Activated CD4-positive, alpha-beta T cell treated with anti-CD3 and anti-CD28 coated beads, Interleukin-2, amount 50 U/mL, for 16 hours (primary cell): ENCODE data around the gene SLC6A6.

ENCODE experiments used
- DNase-seq: peaks from one replicate; pipeline ENCODE4 v3.0.0-alpha.2; 2020

Gene SLC6A6

DNA sequence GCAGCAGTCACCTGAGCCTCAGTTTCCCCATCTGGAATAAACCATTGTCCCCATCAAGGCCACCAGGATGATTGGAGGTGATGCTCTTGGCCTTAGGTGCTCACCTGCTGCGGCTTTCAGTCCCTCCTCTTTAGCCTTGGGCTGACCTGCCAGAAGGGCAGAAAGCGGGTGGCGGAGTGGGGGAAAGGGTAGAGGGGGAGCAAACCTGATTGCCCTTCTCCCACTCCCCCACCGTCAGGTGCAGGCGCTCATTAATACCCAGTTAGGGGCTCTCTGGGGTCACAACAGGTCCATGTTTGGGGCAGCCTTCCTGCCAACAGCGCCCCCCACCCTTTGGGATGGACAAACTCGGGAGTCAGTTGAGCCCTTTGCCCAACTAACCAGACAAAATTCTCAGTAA lies 87.2 kb downstream of the SLC6A6 start:
- no peak for DNase-seq

DNA sequence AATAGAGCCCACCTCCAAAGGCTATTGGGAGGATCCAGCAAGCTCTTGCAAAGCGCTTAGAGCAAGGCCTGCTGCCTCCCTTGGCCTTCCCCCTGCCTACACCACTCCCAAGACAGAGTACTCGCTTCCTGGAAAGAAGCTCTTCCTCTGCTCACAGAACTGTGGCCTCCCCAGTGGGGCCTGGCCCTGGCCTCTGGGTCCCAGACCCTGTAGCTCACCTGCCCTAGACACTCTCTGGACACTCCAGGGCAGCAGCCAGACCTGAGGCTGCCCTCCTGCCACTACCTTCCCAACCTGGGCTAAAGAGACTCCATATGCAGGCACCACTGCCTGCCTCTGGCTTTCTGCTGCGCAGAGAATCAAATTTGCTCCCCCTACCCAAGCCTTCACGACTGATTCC lies 87.8 kb downstream of the SLC6A6 start:
- no peak for DNase-seq

DNA sequence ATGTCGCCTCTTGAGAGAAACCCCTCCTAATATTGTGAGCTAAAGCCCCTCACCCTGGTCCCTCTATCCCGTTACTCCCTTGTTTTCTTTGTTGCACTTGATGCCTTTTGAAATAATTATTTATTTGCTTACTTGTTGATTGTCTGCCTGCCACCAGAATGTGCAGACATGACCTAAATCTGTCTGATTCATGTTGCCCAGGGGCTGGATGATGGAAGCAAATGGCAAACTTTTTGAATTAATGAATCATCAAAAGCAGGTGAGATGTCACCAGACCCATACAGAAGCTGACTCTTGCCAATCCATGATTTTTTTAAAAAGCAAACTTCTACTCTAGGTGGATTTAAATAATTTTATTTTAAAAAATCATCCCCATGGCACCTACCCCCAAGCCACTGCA lies 88.4 kb downstream of the SLC6A6 start:
- DNase-seq, result no peak

DNA sequence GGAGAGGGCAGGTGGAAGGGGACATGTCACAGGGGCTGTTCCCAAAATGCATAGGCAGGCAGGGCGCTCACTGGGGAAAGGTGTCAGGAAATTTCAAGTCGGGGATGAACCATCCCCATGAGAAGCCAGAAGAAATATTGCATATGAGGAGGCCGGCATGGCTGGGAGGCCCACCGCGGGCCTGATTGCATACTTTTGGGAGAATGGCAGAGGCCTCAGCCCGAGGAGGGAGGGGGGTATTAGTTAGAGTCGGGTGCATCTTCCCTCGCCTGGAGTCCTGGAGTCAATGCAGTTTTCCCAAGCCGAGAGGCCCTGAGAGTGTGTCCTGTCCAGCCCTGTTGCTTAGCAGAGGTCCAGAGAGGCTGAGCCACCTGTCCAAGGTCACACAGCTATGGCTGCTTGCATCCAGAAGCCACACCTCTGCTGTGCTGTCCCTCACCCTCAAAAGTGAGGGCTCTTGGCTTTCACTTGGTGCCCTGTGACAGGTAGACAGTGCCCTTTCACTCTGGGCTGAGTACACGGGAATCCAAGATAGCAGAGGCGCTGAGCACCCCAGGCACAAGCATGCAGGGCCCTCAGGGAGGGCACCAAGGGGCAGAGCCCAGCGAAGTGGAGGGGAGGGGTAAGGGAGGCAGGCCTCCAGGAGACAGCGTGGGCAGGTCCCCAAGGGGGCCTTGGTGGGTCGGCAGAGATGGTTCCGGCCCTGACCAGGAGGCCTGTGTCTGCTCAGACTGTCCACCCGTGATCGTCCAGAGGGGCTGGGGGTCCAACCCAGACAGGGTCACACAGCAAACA lies 89.2 kb downstream of the SLC6A6 start:
- DNase-seq, result no peak

DNA sequence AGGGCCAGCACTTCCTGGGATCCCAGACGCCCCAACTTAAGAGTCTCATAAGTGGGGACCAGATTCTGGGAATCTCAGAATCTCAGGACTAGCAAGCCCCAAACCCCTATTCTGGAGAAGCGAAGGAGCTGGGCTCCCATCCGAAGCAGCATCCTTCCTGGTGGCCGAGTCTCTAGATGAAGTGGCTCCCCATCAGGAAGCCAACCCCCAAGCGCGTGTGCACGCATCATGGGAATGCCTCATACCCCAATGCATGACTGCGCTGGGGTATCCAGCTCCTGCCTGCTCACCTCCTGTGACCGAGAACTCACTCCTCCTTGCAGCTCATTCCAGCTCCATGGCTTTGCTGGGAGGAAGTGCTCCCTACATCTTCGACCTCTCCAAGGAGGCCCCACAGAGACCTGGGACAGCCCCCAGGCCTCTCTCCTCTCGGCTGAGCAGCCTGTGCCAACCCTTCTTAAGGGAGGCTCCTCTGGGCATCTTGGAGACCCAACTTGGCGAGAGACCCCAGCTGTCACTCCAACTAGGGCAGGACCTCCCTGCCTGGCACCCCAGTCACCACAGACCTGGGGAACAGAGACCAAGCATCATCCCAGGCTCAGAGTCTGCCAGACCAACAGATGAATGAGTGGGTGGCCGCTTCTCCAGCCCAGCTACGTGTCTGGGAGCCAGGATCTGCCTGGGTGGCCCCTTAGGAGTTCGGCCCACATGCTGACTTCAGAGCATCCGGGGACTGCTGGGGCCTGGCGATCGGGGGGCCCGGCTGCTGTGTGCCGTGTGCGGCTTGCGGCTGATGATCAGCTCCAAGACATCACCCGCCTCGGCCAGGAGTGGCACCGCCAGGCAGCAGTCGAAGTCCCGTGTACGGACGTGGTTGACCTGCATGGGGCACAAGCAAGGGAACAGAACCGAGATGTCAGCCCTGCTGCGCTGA lies 90.8 kb downstream of the SLC6A6 start:
- no peak for DNase-seq

DNA sequence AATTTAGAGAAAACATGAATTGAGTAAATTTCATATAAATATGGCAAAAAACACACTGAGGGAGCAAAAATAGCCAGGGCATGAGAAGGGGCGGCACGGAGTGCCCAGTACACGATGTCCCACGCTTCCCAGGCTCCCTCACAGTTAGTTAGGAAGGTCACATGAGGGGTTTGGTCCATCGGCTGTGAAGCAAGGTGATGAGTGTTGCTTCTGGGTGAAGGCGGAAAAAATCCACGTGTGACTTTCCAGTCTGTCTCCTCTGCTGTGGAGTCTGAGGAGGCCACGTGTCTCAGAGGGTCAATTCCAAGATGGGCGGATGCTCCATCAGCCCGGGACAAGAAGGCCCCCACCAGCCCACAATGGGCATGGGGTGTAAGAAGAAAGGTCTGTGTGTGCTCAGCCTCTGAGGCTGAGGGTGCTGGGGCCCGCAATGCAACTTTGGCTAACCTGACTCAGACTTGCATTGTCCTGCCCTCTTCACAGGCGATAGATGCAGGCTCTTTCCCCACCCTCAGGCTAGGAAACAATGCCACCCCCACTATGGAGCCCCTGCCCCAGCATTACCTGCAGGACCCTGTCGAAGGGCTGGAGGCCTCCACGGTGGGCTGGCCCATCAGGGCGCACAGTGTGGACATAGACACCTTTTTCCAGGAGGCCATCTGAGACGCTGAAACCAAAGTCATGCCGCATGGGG lies 92.0 kb downstream of the SLC6A6 start:
- DNase-seq, result no peak

DNA sequence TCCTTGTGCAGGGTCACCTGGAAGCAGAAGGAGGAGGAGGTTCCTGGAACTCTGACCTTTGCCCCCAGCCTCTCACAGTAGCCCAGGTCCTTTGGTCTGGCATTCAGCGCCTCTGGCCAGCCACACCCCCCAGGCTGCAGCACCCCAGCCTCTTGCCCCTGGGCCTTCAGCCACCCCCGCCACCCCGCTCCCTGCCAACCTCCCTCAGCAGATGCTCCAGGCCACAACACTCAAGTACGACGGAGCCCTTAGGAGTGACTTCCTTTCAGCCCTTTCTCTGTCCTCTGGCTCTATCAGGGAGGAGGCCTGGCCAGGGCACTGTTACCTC lies 92.5 kb downstream of the SLC6A6 start:
- no peak for DNase-seq

DNA sequence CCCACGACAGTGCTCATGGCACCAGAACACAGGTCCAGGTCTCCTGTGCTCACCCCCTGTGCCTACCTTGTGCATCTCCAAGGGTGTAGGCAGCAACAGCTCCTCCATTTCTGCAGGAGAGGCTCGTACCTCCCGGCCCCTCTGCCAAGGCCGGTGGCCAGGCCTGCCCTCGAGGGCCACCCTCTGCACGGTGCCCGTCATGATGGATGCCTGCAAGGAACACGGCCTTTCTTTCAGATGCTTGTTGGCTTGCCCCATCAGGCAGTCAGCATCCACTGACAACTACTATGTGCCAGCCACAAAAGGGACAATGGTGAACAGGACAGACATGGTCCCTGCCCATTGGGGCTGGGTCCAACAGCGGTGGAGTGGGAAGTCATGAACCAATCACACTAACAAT lies 93.9 kb downstream of the SLC6A6 start:
- no peak for DNase-seq

DNA sequence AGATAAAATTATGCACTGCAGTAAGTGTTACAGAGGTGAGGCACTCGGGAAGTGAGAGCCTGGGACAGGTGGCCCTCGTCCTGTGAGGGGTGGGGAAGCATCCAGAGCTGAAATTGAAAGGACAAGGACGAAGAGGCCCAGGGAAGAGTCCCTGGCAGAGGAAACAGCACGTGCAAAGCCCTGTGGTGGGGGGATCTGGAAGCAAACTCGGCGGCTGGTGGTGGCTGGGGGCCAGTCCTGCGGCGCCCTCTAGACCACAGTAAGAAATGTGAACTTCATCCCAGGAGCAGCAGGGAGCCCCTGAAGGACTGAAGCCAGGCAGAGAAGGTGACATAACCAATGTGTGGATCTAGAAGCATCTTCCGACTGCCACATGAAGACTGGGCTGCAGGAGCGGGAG lies 94.9 kb downstream of the SLC6A6 start:
- DNase-seq, result no peak

DNA sequence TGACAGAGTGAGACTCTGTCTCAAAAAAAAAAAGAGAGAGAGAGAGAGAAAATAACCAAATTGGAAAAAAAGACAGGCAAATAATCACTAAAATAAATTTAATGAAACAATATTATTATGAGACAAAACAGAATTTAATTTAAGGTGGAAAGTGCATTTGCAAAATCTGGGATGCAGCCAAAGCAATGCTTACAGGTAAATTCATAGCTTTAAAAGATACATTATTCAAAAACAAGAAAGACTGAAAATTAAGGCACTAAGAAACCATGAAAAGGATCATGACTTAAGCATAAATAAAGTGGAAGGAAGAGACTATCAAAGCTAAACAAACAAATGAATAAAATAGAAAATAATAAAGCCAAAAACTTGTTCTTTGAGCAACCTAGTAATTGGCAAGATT lies 100.1 kb downstream of the SLC6A6 start:
- no peak for DNase-seq

DNA sequence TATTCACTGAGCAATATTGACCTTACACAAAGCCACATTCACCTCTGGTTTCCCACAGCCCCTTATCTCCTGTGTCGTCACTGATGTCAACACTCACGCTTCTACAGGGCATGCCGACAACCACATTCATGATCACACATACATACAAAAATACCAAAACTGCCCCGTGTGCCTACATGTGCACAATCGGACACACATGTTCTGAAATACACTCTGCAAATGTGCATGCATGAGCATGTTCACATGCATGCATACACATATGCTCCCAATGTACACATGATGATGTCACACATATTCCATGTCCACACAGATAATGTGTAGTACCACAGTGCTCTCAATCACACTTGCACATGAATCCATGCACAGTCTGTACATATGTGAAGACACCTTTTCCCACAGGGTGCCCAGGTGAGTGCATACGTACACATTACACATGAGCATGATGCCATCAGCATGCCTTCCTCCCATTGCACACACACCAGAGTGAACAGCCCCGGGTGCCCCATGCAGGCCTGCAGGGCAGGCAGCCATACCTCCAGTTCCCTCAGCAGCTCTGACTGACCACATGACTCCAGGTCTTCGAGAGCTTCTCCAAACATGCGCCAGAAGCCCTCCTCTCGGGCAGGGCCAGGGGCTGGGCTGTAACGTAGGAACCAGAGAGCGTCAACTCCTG lies 100.8 kb downstream of the SLC6A6 start:
- no peak for DNase-seq

DNA sequence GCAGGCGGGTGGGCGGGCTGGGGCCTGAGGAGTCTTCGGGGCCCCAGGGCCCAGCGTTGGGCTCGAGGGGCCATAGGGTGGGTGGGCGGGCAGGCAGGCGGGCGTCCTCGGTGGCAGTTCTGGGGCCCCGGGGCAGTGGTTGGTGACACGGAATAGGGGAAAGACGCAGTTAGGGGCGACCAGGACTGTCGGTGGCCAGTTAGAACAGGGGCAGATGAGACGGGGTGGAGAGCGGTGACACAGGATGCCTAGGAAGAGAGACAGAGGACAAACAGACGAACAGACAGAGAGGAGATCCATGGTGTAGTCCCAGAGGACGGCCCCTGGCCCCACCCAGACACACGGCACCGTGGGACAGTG lies 101.3 kb downstream of the SLC6A6 start:
- no peak for DNase-seq

DNA sequence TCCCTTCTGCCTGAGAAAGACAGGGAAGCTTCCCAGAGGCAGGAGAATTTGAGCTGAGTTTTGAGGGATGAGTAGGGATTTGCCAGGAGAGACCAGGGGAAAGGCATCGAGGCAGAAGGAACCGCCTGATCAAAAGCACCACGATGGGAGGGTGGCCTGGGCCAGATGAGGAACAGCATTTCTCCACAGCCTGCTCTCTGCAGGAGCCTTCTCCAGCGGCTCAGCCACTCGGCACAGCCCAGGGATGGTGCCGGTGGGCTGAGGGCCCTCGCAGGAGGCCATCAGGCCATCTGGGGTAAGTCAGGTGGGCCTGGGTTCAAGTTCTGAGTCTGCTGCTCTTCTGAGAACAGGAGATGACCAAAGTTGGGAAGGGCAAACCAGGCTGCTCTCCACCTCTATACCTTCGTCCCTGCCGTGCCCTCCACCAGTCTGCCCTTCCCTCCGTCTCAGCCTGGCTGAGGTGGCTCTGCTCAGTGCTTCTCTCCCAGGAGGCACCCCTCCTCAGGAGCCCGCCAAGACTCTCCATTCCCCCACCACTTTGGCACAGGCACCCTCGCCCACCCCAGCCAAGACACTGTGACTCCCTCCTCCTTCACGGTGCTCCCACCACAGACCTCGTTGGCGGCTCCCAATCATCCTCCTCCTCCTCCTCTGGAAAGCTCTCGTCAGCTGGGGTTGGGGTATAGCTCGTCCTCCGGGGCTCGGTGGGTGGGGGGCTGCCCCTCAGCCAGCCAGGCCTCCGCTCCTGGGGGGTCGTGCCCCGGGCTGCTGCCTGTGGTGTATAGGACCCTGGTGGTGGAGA lies 102.8 kb downstream of the SLC6A6 start:
- no peak for DNase-seq

DNA sequence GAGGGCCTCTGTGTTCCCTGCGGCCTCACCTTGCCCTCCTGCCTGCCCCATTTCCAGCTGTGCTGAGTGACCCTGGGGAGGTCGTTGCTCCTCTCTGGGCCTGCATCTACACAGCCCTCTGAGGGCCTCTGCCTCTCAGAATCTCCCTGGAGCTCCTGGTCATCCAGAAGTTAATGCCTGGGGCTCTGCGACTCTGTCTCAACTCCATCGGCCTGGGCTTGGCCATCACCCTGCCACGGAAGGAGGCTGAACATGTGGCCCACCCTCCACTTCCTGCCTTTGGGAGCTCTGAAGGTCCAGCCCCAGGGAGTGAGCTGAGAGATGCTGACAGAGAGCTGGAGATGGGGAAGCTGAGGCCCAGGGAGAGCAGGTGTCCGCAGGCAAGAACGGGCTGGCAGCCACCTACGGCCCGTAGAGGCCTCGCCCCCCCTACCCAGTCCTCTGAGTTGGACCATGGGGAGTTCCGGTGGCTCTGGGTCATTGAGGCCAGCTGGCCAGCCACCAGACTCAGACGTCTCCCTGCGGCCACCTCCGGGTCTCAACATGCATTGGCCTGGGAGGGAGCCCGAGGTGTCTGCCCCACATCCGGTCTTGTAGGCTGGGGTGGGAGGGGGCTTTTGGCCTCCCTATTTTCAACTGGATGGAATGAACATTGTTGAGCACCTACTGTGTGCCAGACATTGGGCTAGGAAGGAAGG lies 103.5 kb downstream of the SLC6A6 start:
- DNase-seq, result no peak

DNA sequence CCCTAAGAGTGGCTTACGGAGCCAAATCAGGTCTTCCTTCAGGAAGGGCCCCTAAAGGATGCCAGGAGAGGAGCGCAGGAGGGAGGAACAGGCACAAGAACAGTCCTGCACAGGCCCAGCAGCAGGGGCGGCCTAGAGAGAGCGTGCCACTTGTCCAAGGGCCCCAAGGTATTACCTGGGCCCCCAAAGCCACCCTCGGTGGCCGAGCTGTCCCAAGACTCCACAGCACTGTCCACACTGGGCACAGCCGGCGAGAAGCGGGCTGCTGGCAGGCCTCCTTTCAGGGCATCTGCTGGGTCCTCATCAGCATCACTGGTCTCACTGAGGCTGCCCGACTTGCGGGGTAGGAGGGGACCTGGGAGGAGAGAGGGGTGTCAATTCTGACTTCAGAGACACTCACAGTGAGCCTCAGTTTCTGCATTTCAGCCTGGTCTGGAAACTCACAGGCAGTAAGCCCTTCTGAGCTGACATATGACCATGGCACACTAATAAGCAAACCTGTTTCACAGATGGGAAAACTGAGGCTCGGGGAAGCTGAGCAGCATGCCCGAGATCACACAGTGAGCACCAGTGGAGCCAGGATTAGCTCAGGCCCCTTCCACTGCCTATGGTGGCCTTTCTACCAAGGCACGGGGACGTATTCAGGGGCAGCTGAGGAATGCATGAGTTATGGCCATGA lies 104.4 kb downstream of the SLC6A6 start:
- no peak for DNase-seq

DNA sequence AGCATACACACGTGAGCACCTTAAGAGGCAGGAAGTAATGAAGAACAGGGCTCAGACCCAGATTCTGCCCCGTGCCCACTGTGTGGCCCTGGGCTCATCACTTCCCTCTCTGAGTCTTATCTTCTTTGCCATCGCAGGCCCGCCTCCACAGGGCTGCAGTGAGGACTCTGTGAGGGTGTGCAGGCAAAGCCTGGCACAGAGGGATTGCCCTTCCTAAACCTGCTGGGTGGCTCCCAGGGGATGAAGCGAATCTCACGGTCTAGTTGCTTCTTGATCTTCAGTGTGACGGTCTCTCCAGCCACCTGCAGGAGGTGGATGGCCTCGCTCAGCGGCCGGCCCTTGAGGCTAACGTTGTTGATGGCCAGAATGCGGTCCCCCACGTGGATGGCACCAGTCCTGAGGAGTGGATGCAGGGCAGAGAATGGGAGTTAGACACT lies 104.9 kb downstream of the SLC6A6 start:
- no peak for DNase-seq

DNA sequence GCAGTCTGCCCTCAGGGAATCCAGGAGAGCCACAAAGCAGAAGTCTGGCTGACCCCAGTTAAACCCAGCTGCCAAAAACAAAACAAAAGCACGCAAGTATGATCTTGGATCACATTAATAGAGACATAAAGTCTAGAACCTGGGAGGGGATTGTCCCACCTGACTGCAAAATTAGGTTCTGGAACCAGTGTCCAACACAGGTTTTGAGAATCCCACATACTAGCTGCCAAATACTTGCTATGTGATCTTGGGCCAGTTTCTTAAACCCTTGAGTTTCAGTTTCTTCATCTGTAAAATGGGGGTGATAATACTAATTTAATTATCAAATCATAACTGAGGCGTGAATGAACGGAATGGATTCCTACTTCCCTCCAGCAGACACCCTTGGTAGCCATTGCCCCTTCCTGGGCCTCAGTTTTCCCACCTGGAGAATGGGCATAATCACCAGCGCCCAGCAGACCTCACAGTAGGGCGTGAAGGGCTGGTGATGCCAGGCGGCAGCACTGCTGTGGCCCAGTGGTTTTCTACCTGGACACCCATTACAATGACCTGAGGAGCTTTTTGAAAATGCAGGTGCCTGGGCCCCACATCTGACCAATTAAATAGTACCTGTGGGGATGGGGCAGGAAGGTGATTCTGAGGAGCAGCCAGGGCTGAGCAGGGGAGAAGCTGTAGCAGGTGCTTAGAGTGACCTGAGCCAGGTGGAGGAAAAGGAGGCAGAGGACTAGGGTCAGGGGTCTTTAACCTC lies 105.5 kb downstream of the SLC6A6 start:
- DNase-seq, result no peak

DNA sequence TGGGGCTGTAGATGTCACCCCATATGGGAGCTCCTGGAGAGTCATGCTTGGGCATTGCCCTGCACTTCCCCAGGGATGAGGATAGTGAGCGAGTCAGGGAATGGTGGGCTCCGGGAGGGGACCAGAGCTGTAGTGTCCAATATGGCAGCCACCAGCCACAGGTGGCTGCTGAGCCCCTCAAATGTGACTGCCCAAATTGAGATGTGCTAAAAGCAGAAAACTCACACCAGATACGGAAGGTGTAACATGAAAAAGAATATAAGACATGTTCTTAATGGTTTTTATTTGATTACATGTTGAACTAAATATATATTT lies 106.1 kb downstream of the SLC6A6 start:
- DNase-seq, result no peak

DNA sequence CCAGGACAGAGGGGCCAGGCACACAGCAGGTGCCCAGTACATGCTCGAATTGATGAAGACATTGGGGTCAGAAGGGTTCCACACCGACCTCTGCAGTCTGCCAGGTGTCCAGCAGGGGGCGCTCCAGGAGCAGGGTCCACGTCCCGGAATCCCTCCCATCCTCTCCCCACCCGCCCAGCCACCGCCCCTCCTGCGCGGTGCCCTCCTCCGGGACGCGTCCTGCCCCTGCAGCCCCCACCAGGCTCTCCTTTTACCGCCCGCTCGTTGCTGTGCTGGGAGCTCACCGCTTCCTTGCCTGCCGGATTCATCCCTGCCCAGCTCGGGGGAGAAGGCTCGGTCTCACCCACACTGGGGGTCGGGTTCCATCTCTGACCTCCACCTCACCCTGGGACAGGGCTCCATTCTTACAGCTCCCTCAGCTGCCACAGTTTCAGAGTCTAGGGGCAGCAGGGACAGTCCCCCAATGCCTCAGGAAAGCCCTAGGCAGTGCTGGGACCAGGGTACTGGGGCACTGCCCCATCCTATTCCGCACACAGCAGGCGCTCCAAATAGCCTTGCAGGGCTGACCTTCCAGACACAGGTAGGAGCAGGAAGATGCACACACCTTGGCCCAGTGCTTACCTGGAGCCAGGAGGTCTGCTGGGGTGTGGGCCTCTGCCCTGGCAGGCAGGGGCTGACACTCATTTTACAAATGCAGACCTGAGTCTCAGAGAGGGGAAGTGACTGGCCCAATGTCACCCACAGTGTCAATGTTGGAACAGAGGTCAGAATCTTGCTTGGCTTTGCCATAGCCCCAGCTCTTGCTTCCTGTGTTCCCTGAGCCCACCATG lies 106.8 kb downstream of the SLC6A6 start:
- DNase-seq, result peak; percentile 73

DNA sequence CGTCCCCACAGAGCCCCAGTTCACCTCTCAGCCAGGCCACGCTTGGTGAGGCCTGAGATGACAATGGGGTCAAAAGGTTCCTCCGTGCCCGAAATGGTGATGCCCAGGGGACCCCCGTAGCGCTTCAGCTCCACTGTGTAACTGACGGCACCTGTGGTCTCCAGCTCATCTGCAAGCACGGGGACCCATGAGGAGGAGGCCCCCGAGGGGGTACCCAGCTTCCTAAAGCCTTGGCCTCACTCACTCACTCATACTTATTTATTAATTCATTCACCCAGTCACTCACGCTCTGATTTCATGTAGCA lies 107.3 kb downstream of the SLC6A6 start:
- no peak for DNase-seq
